Renal cortex interstitium (tissue), 11 donors: ENCODE results near the gene CST8. TPM values are rescaled to one million over a fixed set of nuclear protein-coding genes. Genes with fewer than 3 reads are reported as not detected.

Source experiments
- DNase-seq, 11 donors: peaks; one replicate each; pipeline ENCODE4 v3.0.0-alpha.2; 2013; ENCODE audit warnings: low read depth in 9 of 11, low spot score in 4 of 11; ENCODE audit errors: extremely low read depth in 1 of 11
- polyA plus RNA-seq, 3 donors: library from polyadenylated mRNA; unstranded; fragments of 120-200 nt; gene quantifications; one replicate each; pipeline ENCODE4 v1.2.1, GENCODE V29; 2013; ENCODE audit not compliant: insufficient read length in 3 of 3

CST8 gene
- polyA plus RNA-seq, 3 donors: not detected

DNA sequence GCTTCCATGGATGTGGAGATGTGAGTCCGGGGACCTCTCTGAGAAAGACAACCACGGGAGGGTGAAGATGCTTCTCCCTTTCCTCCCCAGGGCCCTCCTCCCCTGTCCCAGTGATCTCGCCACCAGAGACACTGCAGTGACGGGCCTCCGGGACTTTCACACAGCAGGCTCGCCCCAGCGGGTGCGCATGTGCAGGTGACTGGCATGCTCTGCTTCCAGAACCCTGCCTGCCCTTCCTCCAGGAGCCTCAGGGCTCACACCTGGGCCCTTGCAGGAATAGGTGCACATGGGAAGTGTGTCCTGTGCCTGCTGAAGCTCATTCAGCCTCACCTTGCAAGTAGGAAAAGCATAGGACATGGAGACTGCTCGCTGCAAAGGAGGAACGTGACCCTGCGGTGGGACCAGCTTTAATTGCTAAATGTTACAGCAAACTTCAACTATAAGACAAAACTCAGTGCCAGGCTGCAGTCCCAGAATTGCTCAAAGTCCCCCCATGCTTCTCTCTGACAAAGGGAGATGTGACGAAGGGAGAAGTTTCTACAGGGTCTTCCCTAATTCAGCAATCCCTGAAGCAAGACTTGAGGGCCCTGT lies 19.2 kb downstream of the CST8 start:
- DNase-seq: no peak

DNA sequence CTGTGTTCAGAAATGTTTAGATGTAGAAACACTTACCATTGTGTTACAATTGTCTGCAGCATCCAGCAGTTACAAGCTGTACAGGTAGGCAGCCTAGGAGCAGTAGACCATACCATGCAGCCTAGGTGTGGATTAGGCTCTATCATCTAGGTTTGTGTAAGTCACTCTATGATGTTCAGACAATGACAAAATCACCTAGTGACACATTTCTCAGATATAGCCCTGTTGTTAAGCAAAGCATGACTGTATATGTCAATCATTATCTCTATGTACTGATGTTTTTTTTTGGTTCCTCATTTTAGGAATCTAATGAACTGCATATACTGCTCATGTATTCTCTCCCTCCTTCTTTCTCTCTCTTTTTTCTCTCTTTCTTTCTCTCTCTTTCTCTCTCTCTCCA lies 22.2 kb downstream of the CST8 start:
- DNase-seq: no peak

DNA sequence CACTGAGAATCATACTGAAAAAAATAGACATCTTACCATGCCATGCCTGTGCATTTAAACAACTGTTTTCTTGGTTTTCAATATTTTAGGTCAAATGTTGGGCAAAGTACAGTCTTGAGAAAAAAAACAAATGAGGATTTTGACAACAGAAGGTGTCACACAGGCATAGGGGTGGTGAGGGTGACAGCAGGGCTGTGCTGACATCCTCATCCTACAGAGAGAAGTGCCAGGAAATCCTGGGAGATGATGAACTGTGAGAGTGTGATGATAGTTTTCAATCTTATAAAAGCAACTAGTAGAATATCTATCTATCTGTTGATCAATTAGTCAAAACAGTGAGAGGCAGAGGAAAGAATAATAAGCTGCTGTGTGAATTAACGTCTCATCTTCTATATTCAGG lies 23.9 kb downstream of the CST8 start:
- DNase-seq: no peak

DNA sequence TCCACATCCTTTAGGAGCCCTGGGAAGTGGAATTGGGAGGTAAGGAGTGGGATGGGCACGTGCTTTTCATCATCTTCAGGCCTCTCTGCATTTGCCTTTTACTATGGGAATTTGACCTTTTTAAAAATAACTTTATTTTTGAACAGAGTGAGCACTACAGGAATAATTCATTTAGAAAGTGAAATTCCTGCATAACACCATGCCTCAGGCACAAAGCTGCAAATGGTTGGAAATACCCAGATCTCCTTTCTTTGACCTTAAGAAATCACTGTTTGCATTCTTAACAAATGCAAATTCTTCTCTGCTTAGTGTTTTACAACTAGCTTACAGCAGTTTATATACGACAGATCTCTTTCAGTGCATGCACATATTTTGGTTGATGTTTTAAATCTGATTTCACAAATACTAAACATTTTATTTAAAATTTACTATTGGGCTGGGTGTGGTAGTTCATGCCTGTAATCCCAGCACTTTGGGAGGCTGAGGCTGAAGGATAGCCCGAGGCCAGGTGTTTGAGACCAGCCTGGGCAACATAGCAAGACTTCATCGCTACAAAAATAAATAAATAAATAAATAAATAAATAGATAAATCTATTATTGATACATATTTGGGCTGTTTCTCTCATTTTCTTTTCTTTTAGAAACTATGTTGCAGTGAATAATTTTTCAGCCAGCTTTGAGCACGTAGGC lies 24.5 kb downstream of the CST8 start:
- DNase-seq: no peak

DNA sequence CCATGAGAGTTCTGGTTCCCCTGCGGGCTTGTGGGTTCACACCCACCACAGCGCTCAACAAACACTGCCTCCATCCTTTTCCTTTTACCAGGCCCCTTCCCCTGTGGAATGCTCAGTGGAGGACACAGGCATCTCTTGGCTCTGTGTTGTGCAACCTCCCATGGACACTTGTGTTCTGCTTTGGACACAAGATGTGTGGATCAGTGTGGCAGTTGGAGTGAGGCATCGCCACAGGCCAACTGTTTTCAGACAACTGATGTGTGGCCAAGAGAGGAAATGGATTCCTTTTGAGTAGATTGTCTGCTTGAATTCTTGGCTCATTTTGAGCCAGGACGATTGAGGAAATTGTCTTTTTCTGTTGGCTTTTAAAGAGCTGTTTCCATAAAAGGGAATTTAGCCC lies 26.8 kb downstream of the CST8 start:
- DNase-seq: no peak

DNA sequence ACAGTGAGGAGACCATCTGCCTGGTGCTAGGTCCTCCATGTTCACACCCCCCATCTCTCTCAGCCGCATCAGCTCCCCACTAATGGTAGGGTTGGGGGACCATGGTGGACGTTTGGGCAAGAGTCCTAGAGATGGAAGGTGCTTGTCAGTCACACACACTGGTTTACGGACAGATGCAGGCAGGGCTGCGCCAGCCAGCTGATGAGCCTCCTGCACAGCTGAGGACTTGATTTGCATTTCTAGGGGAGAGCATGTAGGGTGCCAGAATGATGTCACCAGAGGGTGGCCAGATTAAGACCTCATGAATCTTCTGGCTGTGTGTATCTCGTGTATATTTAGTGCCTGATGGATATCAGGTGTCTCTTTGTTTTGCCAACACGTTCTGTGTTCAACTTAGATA lies 28.6 kb downstream of the CST8 start:
- DNase-seq: no peak

DNA sequence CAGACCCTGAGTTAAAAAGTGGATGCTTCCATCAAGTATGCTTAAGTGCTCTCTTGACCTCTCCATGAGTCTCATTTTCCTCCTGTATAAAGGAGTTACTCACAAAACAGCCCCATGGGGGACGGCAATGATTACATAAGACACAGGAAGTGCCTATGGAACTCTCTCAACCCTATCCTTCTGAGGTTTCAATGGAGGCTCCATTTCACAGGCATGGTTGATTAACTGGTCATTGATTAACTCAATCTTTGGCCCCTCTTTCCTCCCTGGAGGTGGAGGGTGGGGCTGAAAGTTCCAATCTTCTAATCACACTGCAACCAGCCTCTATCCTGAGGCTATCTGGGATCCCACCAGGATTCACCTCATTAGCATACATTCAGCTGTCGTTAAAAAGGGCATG lies 29.3 kb downstream of the CST8 start:
- DNase-seq: peak in 4 of 11 donors; percentile 20 to 41 (median 36)

DNA sequence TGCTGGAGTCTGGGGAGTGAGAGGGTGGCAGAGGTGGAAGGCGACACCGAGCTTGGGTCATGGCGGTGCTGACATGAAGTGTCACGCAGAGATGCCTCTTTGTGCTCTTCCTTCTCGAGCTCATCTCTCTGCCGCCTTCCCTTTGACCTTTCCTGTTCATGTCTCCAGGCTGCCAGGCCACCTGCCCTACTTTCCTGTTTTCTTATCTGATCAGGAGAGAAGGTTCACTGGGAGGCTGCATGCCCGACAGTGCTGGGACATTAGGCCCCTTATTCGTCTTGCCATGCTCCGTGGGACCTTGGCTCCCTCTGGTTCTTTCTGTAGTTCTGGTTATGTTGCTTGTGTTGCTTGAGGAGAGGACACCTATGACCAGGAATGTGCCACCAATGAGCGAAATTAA lies 33.2 kb downstream of the CST8 start:
- no peak for DNase-seq

DNA sequence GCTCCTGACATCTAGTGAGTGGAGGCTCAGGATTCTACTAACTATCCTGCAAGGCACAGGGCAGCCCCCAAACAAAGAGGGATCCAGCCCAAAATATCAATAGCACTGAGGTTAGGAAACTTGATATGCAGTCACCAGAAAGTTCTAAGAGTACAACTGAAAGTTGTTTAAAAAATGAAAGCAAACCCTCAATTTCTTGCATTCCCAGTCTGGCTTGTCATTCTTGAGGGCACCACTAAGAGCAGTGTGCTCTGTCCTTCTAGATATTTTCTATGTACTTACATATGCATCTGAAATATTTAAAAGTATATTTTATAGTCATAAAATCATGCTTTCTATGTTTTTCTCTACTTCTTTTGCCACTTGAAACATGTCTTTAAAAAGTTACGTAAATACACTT lies 35.9 kb downstream of the CST8 start:
- no peak for DNase-seq

DNA sequence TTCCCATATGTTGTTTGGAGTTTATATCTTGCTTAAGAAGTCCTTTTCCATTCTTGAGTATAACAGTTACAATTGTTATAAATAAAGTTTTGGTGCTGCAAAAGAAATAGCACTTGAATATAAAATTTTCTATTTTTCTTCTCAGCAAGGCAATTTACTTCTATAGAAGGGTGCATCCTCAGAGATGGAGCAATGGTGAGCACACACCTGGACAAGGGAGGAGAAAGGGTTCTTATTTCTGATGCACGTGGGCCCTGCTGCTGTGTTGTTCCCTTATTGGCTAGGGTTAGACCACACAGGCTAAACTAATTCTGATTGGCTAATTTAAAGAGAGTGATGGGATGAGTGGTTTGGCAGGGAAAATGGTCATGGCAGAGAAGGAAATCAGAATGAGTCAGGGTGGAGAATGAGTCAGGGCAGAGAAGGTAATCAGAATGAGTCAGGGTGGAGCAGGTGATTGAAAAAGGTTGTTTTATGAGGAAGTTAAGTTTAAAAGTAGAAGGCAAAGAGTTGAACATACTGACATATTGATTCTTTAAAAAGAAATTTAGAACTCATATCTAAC lies 38.0 kb downstream of the CST8 start:
- DNase-seq: no peak

DNA sequence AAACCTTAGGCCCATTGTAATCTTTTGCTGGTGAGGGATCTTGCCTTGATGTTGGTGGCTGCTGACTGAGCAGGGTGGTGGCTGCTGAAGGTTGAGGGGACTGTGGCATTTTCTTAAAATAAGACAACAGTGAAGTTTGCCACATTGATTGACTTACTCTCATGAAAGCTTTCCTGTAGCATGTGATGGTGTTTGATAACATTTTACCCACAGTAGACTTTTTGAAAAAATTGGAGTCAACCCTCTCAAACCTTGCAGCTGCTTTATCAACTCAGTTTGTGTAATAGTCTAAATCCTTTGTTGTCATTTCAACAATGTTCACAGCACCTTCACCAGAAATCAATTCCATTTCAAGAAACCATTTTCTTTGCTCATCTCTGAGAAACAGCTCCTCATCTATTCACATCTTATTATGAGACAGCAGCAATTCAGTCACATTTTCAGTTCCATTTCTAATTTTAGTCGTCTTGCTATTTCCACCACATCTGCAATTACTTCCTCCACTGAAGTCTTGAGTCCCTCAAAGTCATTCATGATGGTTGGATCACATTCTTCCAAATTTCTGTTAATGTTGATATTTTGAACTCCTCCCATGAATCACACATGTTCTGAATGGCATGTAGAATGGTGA lies 40.1 kb downstream of the CST8 start:
- no peak for DNase-seq

DNA sequence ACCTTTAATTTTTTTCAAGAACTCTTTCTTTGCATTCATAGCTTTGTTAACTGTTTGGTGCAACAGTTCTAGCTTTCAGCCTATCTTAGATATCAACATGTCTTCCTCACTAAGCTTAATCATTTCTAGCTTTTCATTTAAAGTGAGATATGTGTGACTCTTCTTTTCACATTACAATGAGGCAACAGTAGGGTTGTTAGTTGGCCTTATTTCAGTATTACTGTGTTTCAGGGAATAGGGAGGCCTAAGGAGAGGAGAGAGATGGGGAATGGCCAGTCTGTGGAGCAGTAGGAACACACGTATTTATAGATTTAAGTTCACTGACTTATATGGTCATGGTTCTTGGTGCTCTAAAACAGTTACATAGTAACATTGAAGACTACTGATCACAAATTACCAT lies 41.6 kb downstream of the CST8 start:
- DNase-seq: no peak

DNA sequence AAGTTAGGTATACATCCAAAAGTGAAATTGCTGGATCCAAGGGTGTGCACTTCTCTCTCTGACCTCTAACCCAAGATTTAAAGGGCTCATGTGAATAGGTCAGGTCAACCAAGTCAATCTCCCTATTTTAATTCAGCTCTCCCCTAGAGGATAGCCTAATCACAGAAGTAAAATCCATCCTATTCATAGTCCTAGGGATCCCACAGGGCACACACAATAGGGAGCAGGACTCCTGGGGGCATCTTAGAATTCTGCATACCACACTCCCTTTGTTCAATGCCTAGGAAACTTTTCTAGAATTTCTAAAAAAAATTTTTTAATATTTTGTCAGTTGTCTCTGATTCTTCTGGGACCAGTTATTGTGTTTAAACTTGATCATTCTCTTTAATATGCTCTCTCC lies 42.2 kb downstream of the CST8 start:
- no peak for DNase-seq

DNA sequence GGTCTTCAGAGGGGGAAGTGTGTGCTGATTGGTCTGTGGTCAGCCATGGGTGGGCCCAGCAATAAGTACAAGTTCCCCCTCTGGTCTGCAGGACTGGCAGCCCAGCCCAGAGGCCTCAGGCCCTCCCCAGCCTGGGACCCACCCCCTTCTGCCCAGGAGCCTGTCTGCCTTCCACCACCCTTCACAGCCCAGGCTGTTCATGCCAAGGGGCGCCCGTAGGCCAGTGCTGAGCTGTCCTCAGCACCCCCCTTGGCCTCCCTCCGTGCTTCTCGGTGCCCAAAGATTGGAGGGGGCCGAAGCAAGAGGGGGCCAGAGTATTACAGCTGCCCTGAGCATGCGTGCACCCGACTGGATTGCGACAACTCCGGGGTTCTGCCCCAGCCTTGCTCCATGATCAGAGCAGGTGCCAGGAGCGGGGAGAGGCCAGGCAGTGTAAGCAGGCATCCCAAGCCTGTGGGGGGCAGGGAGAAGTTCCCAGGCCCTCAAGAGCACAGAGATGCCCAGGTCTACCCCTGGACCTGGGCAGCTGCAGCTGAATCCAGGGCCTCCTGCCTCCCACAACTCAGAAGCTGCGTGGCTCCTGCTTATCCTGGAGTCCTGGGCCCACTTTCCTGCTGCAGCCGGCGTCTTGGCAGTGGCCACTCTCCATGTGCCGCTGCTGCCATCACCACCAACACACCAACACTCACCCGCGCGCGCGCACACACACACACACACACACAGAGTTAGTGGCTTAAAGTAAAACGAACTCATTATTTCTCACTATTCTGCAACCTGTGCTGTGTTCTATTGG lies 44.1 kb downstream of the CST8 start:
- DNase-seq: no peak

DNA sequence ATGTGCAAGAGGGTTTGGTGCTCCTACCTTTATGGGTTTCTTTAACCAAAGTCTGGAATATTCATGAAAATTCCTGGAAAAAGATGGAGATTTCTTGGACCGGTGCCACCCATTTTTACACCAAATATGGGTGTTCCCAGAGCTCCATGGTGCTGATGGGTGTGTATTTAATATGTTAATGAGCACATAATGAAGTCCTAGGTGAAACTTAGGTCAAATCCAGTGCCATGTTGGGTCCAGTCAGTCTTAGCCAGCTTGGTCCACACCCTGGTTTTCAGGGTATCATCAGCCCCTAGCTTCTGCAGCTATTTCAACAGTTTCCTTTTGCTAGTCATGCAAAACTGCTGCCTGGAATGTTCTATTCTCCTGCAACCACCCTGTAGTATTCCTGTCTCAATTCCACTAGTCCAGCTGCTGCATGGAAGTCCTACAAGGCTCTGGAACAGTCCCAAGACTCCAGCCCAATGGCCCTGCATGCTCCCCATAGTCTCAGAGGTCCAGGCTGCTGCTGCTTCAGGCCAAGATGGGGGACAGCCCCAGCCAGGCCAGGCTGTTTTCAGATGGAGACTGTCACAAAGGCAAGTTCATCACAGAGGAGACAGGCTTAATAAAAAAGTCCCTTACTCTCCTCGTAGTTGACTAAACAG lies 45.5 kb downstream of the CST8 start:
- DNase-seq: no peak

DNA sequence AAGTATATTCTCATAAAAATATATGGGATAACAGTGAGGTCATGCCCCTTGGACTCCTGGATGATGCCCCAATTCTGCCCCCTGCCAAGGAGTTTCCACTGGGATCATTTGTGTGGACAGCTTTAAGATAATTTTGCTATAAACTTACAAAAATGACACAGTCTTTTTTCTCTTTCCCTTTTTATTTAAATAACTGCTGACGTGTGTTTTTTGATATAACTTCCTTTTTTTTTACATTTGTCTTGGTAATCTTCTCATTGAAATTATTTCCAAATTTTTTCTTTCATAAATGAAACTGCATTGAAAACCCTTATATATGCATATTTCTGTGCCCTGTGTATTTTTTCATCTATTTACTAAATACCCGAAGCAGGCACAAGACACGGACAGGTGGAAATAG lies 46.1 kb downstream of the CST8 start:
- no peak for DNase-seq

DNA sequence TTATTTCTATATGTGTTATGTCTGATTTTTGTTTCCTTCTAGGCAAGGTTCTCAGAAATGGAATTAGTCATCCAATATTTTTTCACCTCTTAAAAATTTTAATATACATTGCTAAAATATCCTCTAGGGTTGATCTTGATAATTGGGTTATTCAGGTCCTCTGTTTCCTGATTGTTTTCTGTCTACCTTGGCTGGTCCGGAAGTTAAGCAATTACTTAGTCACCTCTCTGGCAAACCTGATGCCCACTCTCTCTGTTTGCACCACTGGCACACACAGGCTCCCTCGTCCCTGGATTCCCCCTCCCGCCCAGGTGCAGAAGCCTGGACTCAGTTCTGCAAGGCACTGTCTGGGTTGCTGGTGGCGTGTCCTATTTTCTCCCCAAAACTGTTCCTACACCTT lies 49.7 kb downstream of the CST8 start:
- DNase-seq: no peak

DNA sequence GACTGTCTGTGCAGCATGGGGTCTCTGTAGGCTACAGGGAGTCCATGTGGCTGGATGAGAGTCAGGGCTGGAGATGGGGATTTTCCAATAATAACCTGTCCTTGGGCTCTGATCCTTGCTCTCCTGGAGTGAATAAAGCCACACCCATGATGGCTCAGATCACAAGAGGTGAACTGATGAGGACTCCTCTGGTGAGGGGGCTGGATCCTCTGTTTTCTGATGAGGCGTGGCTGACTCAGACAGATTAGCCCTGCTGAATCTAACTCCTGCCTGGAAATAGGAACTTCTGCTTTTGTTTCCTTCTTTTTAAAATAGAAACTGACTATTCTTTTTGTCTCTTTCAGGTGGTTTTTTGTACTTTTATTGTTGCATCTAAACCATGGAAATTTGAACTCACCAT lies 50.4 kb downstream of the CST8 start:
- no peak for DNase-seq

DNA sequence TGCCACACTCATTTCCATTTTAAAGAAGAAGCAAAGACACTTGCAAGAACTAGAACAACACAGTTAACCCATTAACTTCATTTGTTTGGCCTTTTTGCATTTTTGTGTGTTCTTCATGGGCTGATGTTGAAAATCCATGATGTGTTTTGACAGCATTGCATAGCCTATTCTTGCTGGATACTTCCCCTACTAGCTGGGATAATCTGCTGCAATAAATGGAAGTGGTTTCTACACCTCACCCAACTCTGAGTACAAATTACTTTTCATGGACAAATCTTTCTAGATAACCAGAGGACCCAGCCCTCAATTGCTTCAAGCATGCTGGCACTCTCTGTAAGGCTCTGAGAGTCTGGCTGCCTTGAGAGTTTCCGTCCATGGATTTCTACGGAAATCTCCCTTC lies 50.9 kb downstream of the CST8 start:
- DNase-seq: no peak
